HCEC 1CT (cell line): ENCODE results near the gene RNF144A.

Experiments used
- DNase-seq: peaks from one replicate; pipeline ENCODE4 v3.0.0-alpha.2; 2017

Gene RNF144A

GRCh38 chr2:6909431-6910385, 7.5 kb upstream of the RNF144A start:
- no peak for DNase-seq

DNA sequence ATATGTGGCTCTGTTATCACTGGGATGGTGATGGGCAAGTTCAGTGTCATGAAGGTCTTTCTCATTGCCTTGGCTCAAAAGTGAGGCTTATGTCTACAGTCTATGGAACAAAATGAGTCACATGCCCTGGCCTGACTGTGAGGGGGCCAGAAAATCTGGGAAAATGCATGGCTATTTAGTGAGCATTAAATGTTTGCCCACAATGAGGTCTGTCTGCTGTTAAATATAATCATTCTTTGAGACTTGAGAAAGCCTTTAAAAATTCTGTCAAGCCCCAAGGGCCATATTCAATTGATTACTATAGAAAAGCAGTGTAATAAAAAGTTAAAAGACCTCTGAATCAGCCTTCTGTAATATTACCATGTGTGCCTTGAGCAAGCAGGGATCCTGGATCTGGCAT, 5.5 kb upstream of the RNF144A start:
- no peak for DNase-seq

- no peak for DNase-seq
These were observed 3.6 kb upstream of the RNF144A start for GRCh38 chr2:6913415-6914157.

DNA sequence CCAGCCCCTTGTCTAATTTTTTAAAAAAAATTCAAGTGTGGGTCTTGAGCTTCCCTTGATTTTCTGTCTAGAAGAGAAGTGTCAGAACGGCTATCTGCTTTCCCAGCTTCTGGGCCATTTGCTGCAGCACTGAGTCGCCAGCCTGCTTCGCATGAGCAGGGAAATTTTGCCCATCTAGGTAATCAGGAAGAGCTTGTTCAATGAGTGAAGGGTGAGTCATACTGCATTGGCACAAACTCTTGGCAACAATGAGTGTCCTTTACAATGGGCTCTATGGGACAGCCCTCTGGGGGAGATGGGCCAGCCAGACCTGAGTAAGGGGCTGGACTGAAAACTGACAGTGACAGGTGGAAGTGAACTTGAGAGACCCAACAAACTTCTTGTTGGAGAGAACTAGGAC, 2.4 kb upstream of the RNF144A start:
- DNase-seq = no peak

- DNase-seq = no peak
These were observed 1.8 kb upstream of the RNF144A start for GRCh38 chr2:6915399-6915798.

- DNase-seq = no peak
These were observed 988 bp upstream of the RNF144A start for GRCh38 chr2:6916224-6916623.

GRCh38 chr2:6916736-6917070, 509 bp upstream of the RNF144A start:
- no peak for DNase-seq

GRCh38 chr2:6917761-6918421, 679 bp downstream of the RNF144A start:
- no peak for DNase-seq

DNA sequence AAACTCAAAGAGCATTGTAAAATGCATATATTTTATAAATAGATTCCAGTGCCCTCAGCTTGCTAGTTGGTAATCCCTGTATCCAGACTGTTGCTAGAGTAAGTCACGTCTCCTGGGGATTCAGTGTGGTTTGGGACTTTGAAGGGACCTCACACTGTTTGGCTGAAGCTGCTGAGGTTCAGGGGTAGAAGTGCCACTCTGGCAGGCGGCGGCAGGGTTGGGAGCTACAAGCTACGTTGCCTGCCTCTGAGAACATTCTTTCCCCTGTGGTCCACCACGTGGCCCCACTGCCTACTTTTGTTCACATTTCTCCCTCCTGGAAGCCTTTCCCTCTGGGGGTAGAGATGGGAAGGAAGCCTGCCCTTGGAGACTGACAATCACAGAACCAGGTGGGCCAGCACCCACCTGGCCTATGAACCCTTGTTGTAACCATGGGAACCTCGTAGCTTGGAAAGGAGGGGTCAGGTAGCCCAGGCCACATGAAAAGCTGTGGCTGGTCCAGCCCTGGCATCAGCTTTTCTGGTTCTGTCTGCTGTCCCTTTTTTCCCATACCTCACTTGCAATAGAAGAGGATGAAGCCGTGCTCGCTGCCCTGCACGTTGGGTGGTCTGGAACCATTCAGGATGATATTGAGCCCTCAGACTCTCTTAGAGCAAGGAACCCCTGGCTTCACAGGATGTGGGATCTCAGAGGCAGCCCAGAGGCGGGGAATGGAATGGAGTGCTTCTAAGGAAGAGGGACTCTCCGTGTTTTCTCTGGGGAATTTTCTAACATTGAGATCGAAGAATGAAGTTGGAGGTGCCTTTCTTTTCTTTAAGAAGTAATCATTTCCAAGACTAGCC, 2.9 kb downstream of the RNF144A start:
- DNase-seq = no peak

DNA sequence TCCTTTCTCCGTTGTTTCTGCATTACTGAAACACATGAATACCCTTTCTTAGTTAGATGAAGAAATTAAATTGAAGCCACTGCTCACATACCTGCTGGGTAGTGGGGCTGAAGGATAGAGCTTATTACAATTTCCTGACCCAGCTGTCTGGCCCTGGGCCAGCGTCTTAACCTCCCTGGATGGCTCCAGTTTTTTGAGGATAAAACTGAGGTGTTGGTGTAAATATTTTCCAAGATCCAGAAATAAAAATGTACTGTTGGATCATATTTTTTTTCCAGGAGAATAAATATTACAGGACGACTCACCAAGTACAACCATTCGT, 3.5 kb downstream of the RNF144A start:
- no peak for DNase-seq

DNA sequence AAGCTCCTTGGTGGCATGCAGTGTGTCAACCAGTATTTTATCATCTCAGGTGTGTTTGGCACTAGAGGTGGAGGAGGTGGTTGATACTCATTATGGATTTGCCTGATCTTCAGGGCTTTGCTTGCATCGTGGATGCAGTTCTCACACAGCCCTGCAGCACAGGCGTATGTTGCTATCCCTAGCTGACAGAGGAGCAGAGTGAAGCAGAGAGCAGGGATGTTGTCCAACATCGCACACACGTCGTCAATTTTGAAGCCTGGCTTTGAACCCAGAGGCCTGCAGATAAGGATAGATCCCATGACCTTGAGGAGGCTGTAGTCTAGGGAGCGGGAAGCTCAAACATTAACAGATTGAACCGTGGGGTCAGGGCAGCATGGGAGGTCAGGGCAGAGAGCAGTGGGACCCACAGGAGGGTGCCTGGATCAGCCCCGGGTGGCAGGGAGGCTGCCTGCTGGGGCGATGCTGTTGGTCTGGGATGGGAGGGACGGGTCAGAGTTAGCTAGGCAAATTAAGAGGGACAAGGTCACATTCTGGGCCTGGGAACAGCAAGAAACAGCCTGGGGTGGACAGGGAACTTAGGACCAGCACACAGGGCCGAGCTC, 4.2 kb downstream of the RNF144A start:
- no peak for DNase-seq

DNA sequence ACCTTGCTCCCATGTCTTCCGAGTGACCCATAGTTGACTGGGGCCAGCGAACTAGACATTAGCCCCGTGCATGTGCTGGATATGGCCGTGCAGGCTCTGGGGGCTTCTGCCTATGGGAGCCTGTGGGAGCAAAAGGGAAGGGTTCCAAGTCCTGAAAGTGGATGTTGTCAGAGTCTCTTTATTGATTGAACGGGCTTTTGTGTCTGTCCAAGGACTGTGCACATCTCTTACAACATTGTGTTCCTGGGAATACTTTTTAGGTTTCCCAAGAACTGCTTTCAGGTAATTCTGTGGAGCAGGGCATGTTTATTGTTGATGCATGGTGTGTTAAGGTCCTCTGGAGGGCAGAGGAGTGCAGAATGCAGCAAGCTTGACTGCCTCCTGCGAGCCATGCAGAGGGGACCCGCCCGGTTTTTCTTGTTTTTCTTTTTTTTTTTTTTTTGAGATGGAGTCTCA, 5.0 kb downstream of the RNF144A start:
- no peak for DNase-seq

DNA sequence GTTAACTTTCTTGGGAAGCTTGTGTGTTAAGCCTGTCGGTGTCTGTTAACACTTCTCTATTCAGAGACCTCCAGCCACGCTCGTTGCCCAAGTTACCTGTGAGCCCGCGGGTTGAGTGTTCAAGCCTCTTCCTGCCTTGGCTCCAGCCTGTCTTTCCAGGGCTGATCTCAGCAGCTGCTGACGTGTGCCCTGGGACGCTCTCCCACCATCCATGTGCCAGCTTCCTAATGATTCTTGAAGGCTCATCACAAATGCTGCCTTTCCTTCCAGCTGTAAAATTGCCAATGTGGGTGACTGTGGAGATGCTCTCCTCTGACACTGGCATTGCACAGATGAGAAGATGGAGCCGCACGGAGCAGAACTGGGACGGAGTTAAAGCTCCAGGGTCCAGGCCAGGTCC, 6.1 kb downstream of the RNF144A start:
- no peak for DNase-seq

- DNase-seq = no peak
These were observed 7.1 kb downstream of the RNF144A start for GRCh38 chr2:6924101-6924923.

DNA sequence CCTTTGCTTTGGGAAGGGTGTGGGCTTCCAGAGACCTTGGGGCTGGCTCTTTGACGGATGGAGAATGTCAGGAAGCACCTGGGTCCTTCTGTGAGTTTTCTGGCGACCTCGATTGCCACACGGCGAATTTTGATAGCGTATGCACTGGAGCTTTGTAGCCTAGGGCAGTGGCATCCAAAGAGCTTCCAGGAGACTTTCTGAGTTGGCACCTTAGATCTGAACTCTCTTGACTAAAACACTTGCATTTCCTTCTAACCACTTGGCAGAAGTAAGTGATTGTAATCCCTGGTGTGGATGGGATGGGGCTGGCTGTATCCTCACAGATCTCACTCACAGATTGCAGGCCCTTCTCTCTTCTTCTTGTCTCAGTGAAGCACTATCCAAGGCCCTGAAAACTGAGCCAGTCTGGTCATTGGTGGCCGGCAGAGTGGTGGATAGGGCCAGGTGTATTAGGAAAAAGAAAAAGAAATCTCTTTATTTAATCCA, 7.8 kb downstream of the RNF144A start:
- no peak for DNase-seq

GRCh38 chr2:6926071-6926732, 9.0 kb downstream of the RNF144A start:
- no peak for DNase-seq

GRCh38 chr2:6927186-6927585, 10.0 kb downstream of the RNF144A start:
- no peak for DNase-seq

DNA sequence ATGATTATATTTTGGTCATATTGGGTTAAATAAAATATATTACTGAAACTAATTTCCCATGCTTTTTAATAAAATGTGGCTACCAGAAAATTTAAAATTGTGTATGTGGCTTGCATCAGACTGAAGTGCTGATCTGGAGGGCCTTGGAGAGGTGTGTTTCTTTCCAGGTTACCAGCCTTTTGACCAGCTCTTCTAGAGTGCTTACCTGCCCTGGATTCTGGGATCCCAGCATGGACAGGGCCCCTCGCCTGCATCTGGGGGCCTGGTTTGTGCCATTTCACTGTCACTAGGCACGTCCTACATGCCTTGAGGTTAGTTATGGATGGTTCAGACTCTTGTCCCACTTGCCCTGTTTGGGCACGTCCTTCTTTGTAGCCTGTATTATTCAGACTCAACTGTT, 10.5 kb downstream of the RNF144A start:
- no peak for DNase-seq

GRCh38 chr2:6928452-6928851, 11.2 kb downstream of the RNF144A start:
- DNase-seq = no peak

DNA sequence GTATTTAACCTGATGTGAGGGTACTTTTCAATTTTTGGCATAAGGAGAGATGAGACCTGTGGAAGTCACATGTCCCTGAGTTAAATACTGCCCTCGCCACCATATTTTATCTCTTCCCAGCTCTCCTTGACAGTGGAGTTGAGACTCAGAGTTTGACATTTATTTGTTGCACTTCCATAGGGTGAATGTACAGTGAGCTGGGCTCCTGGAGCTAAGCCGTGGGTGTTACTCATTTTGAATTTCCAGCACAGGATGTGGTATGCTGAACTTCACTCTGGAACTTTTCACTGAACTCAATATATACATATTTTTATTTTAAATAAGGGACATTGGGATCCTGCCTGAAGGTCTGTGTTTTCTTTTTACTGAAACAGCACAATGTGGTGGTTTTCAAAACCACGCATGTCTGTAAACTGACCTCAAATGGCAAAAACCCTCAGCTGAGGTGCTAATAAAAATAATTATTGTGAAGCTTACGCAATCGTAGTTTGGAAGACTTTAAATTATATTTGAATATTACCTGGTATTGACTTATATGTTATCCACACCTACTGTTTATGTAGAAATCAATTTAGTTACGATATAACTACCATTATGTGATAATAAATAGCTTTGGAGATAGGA, 12.1 kb downstream of the RNF144A start:
- DNase-seq = no peak
